NCI-H345 treated with DMSO at 0.1 percent for 48 hours (cell line): ENCODE data around the gene ZAR1.

ENCODE experiments used
- DNase-seq: peaks from one replicate; lab custom pipeline; 2025; ENCODE audit not compliant: unreplicated experiment; lab: John Stamatoyannopoulos, UW

ZAR1 gene

GRCh38 chr4:48489683-48490011, 405 bp upstream of the ZAR1 start:
- no peak for DNase-seq

GRCh38 chr4:48490680-48491513, 845 bp downstream of the ZAR1 start:
- no peak for DNase-seq

GRCh38 chr4:48491514-48492176, 1.6 kb downstream of the ZAR1 start:
- DNase-seq: no peak

- DNase-seq: no peak
Observed at GRCh38 chr4:48493452-48494100, 3.5 kb downstream of the ZAR1 start.

- DNase-seq: no peak
Observed at GRCh38 chr4:48495941-48496340, 5.9 kb downstream of the ZAR1 start.

DNA sequence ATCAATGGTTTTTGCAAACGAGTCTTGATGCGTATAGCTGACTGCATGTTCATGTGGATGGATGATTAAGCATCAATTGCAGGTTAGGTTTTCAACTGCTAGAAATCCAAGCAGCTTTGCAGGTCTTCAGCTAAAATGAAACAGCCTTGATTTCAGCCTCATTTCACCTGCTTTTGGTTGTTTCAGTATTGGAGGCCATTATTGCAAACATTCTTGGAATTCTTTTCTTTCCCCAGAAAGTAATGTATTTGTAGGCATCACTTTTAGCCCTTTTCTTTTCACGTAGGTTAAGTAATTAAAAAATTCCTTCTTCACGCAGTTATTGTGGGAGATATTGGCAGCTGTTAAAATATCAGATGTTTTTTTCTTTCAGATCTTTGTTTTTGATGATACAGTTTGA, 8.8 kb downstream of the ZAR1 start:
- no peak for DNase-seq

- DNase-seq: no peak
Observed at GRCh38 chr4:48499551-48500066, 9.6 kb downstream of the ZAR1 start.

- no peak for DNase-seq
Observed at GRCh38 chr4:48503233-48504025, 13.4 kb downstream of the ZAR1 start.

DNA sequence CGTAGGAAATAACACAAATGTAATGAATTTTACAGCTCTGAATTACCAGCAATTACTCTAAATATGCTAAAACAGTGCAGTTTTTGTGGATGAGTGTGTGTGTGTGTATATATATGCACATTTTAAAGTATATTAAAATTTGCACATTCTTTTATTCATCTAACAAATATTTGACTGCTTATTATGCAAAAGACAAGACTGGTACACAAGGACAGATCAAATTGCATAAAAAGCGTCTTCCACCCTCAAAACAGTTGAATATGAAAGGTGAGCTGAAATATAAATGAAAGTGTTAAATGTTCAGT, 13.9 kb downstream of the ZAR1 start:
- no peak for DNase-seq

DNA sequence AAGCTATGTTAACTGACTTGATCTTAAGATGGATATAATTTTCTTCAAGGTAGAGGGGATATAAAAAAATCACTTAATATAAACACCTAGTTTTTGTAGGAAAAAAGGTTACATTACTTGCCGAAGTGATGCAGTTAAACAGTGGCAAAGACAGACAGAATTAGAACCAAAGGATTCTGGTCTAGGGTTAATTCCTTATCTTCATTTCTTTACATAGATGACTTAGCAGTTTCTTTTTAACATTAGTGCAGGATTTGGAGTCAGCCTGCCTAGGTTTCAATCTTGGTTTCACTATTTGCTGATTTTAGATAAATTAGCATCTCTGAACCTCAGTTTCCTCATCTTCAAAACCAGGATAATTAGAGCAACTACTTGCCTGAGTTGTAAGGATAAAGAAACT, 14.3 kb downstream of the ZAR1 start:
- no peak for DNase-seq

DNA sequence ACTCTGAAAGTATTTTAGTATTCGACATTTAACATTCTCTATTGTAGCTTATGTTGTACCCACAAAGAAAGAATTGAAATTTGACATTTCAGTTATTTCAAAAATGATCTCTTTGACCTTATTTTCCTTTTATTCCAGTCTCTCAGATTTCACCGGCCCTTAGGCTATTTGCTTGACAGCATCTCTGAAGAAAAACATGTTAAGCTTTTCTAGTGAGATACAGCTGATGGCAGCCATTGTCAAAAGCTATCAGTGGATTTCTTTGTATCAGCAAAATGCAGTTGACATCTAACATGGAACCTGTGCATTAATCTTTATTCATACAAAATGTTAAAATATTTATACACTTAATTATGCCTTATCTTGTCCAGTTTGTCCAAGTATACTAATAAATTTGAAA, 16.7 kb downstream of the ZAR1 start:
- no peak for DNase-seq

GRCh38 chr4:48509543-48509942, 19.5 kb downstream of the ZAR1 start:
- DNase-seq: no peak

GRCh38 chr4:48518143-48518542, 28.1 kb downstream of the ZAR1 start:
- no peak for DNase-seq

GRCh38 chr4:48526406-48526805, 36.4 kb downstream of the ZAR1 start:
- no peak for DNase-seq

DNA sequence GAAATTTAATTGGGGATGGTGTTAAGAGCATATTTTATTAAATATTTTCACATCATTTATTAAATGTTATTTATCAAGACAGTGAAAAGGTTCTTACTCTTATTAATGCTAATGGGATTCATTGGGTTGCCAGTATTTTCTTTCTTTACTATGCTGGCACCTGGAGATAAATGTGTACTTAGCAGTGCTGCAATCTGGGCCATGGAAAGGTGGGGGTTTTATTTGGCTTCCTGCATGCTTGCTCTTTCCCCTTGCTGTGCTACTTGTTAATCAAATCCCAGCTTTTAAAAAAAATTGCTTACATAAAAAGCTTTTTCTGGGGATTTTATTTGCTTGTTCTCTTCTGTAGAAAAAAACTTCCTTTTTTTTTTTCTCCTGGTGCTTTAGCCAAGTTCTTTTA, 48.3 kb downstream of the ZAR1 start:
- DNase-seq: no peak

DNA sequence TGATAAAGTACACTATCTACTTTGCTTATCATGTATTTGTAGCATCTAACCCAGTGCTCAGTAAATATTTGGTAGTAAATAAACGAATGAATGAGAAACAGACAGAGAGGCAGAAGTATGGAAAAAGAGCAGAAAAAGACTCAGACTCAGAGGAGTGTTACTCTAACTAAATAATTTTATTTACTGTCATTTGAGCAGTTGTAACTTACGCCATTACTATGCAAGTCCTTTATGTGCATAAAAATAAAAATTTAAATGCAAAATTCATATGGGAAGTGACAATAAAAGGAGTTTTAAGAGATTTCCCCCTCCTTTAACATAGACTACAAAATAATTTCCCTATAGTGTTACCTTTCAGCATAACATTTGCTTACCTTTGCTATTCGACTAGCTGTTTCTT, 49.5 kb downstream of the ZAR1 start:
- DNase-seq: no peak

DNA sequence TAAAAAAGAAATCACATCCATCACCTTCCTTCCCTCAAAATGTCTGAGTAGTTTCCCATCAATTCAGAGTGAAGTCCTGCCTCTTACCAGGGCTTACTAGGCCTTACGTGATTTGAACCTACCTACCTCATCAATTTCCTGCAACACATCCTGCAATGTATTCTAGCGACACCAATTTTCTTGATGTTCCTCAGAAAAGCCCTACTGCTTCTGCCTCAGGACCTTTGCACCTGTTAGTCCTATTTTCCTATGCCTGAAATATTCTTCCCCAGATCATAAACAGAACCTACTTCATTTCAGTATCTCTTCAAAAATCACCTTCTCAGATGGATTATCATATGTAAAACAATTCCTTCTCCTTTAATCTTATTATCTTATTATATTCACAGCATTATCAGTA, 52.8 kb downstream of the ZAR1 start:
- no peak for DNase-seq

GRCh38 chr4:48543796-48544195, 53.7 kb downstream of the ZAR1 start:
- no peak for DNase-seq
